Left cardiac atrium (tissue), 4 donors: ENCODE data around the gene C17orf113. TPM values are rescaled to one million over a fixed set of nuclear protein-coding genes. Genes with fewer than 3 reads are reported as not detected.

Experiments
- ATAC-seq, 2 donors: fragments of 200-7000 bp; cut with Tn5 transposase; one replicate each; pipeline ENCODE4 v1.9.1; 2020; ENCODE audit warnings: mild to moderate bottlenecking in 2 of 2, moderate library complexity in 2 of 2
- DNase-seq: peaks from one replicate; pipeline ENCODE4 v3.0.0-alpha.2; 2020
- intact Hi-C, 2 donors: fragments of 100-400 bp; cut with DNase I; formaldehyde crosslinking; loops; one replicate each; pipeline versions ENCODE4 v1.14.1 to v1.15.1; 2022 to 2023
- total RNA-seq, 2 donors: library from RNA; stranded (reverse); fragmentation: NEBNext Ultra II Directional; extraction: Animal tissue kit (Norgen Biotek cat#: 25700); gene quantifications; one replicate each; pipeline ENCODE4 v1.2.1, GENCODE V29; 2021
- donor health status: DM: no; HTN: yes; CAD: no.
- donor health status: DM: no; HTN: yes; CAD: no; lungs with severe emphysema.
- donor health status: DM: yes; HTN: yes; CAD: no.
- donor health status: Dilated cardiomyopathy.

C17orf113 gene
- total RNA-seq, 2 donors from 2014 or later = 0.68 to 0.94 TPM

DNA sequence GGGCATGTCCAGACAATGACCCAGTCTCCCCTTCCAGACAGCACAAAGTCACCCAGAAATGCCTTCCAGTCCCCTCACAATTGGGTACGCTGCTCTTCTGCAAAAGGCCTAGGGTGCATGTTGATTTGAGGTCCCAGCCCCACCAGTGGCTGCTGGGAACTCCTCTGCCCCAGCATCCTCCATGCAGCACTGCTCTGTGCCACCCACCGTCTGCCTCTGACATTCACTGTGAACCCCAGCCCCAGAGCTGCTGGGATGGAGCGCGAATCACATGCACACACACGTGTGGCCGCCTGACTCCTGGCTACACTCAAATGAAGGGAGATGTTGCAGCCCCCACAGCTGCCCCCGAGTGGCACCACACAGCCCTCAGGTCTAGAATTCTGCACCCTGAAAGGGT is 1.2 kb upstream of the C17orf113 start:
- DNase-seq = no peak
- intact Hi-C loops = no loop called here
- ATAC-seq = no peak

DNA sequence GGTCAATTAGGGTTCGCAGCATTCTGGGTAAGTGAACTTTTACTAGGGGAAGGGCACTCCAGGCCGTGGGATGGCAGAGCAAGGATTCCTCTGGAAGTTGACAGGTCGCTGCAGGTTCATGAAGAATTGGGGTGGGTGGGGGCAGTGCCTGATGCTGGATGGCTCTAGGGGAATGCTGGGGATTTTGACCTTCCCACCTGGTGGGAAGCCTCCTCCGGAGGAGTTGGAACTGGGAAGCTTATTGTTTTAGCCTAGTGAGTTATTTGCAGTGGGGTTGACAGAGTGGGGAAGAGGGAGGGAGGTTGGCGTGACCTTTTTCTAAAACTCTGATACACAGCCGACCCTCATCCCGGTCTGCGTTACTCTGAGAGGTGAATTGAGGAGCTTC is 606 bp upstream of the C17orf113 start:
- ATAC-seq = no peak
- no peak for DNase-seq
- intact Hi-C loops = no loop called here

DNA sequence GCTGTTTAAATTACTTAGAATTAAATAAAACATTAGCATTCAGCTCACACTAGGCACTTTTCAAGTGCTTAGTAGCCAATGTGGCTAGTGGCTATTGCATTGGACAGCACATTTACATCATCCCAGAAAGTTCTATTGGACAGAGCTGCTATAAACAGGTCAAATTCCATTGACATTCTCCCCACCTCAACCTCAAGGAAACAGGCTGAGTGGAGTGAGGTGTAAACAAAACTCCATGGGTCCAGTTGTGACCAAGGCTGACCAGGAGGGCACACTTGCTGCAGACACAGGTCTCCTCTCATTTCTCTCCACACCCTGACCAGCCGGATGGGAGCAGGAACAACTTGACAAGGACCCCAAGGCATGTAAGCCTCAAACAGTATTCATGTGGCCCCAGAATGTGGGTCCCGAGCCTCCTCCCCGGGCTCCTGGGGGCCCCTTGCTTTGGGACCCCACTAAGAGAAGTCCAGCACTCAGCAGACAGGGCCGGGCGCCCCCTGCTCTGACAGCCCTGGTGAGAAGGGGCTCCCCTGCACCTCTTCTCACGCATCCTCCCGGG is 488 bp downstream of the C17orf113 start:
- intact Hi-C loops = no loop called here
- peak; percentile 7 to 9 for ATAC-seq

DNA sequence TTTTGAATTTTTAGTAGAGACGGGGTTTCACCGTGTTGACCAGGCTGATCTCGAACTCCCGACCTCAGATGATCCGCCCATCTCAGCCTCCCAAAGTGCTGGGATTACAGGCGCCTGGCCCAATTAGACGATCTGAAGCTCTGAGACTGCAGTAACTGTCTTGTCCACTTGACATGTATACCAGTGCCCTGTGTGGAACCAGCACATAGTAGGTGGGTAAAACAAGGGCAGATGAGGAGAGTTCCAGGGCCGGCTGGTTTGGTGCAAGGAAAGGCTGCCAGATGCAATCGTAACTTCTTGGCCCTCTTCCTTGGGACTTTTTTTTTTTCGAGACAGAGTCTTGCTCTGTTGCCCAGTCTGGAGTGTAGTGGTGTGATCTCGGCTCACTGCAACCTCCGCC is 3.1 kb downstream of the C17orf113 start:
- no peak for ATAC-seq
- no peak for DNase-seq
- intact Hi-C loops = no loop called here

More for the DNA sequence above, 488 bp downstream of the C17orf113 start:
- no peak for DNase-seq

DNA sequence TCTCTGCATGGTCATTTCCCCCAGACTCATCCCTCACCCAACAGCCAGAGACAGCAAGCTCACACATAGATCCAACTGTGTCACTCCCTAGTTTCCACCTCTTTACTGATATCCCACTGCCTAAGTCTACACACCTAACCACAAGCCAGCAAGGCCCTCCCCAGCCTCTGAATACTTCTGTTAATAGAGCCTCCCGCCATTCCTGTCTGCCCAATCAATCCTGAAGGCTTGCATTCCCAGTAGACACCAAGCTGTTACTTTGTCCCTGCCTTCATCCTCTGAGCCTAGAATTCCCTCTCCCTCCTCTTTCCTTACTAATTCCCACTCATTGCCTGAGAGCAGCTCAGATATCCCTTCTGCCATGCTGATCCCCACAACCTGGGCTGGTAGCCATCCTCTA is 4.7 kb downstream of the C17orf113 start:
- DNase-seq (no peak), ATAC-seq (no peak)
- intact Hi-C loops = no loop called here

DNA sequence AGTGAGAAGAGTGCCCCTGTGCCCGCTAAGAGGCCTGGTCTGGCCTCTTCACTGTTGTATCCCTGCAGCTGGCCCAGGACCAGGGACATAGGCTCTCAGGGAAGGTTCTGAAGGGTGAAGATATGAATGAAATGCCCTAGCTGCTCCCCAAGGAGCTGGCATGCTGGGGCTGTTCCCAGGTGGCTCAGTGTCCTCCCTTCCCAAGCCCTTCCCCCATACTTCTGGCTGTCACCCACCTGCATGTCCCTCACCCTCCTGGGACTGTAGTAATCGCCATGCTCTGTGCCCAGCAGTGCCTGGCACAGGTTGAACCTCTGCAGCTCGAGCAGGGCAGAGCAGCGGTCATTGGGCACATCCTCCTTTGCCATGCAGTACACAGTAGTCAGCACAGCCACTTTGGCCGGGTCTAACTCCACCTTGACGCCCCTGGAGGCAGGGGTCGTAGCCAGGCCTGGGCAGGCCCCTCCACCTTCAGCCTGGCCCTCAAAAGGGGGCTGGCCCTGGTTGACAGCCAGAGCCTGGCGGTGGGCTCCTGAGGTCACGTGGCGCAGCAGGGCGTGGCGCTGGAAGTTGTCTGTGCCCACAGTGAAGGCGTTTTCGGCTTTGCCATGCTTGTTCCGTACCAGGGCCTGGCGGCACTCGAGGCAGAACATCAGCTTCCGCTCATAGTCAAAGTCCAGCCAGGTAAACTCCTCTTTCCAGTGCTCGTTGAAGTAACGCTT is 7.6 kb downstream of the C17orf113 start:
- ATAC-seq (no peak), DNase-seq (no peak)
- intact Hi-C loops = no loop called here

DNA sequence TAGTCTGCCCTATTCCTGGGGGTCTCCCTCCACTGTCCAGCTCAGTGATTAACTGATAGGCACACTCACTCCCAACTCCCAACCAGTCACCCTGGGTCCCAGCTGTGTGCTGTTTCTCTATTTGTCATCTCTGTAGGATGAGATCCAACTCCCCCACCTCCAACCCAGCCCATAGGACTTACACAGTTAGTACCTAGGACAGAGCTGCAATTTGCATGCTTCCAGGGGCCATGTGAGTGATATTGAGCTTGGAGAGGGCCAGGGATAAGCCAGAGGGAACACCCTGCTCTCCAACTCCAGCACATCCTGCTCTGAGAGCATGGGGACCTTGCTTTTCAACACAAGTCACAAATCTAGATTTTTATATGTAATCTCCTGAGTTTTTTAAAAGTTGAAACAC is 8.8 kb downstream of the C17orf113 start:
- intact Hi-C loops = no loop called here
- DNase-seq = no peak
- no peak for ATAC-seq

DNA sequence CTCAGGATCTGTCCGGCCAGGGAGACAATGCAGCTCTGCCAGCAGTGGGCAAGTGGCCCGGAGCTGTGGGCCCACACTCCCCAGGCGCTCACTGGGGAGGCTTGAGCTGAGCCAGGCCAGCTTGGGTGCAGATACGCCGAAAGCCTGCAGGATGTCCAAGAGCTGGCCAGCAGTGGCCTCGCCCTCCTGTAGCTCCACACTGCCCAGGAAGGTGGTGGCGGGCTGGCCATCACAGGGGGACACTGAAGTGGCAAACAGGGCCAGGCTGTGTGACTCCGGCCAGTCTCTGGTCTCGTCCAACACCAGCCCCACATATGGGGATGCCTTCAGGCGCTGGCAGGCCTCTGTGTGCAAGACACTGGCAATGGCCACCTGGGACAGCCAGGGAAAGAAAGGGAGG is 9.6 kb downstream of the C17orf113 start:
- no peak for DNase-seq
- intact Hi-C loops = no loop called here
- ATAC-seq = peak in 1 of 2 donors; percentile 11

DNA sequence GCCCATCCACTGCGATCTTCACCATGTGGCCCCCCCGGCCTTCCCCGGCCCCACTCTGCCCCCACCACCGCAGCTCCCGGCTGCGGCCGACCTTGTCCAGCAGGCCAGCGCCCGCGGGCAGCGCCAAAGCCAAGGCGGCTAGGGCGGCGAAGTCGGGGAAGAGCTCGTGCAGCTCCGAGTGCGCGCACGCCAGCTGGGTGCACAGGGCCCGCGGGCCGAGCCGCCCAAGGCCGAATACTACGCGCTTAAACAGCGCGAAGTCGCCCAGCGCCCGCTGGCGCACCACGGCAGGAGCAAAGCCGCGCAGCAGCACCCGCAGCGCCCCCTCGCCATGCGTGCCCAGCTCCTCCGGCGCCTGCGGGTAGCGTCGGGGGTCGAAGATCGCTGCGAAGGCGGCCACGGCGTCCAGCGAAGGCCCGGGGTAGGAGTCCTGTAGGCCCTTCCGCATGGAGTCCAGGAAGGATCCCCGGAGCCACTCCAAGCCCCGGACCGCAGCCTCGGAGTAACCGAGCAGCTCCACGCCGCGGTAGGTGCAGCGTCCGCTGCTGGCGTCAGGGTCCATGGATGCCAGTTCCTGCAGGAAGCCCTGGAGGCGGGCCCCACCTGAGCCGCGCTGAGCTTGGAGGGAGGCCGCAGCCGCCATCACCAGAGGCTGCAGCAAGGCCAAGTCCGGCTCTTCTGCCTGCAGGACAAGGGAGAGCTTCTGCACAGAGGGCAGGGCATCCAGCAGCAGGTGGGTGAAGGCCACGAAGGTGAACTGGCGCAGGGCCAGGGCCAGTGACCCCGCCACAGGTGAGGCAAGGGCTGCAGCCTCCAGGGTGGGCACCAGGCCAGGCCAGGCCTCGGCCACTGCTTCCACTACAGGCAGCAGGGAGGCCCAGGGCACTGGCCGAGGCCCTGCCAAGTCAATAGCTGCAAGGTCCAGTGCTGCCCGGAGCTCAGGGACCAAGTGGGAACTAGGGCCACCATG is 10.3 kb downstream of the C17orf113 start:
- DNase-seq (no peak), ATAC-seq (peak; percentile 13 to 19)
- intact Hi-C loops = no loop called here

DNA sequence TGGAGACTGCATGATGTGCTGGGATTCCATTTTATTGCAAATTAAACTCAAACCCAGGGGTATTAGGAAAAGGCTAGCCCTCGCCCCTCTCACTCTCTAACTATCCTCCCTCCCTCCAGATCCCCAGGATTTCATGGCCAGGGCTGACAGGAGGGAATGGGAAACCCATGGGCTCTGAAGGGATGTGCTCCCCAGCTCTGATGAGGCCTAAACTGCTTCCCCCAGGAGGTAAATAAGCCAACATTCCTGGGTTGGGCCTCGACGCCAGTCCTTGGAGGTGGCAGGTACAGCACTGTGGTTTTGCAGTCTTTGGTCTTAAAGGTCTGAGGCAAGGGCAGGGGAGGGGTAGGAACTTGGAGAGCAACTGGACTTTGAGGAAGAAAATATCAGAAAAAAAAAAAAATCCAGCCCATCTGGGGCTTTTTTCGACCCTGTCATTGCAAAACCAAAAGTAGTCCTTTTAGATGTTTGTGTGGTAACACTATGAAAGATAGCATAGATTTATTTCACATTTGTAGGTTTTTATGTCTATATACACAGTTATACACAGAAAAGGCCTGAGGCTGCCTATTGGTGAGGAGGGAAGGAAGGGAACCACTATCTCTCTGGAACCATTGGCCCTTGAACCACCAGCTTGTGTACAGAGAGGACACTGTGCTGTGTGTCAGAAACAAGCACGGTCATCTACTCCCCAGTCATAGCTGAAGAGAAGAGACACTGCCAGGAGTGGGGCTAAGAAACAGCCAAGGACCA is 12.0 kb downstream of the C17orf113 start:
- no peak for DNase-seq
- no peak for ATAC-seq
- intact Hi-C loops = no loop called here

DNA sequence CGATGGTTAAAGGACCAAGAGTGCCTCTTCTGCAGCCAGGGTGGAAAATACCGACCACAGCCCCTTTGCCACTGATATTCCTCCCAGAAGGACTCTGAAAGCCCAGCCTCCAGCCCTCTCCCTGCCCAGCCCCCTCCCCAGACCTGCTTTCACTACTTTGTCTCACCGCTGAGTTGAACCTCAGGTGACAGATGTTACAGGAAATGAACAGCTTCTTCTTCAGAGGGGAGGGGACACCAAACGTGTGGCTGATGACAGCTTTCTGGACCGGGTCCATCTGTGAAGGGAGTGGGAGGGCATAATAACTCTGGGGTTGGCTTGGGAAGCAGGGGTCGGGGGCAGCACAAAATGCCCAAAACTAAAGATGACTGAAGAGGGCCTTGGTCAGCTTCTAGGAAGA is 16.3 kb downstream of the C17orf113 start:
- DNase-seq = no peak
- intact Hi-C loops = no loop called here
- ATAC-seq = no peak

DNA sequence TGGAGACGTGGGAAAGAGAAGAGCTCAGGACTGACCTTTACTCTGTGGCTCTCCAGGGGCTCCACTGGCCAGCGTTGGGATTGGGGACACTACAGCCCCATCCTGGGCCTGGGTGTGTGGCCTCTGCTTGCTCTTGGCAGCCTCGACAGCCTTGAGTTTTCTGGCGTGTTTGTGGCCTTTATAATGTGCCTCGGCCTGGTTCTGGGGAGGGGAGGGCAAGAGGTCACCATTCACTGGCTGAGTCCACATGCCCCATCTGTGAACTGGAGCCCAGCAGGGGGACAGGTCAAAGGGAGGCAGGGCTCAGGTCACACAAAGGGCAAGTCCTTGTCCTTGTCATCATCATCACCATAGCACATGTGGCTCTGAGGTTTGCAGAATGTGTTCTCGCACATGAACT is 18.8 kb downstream of the C17orf113 start:
- ATAC-seq (peak; percentile 55 to 68), DNase-seq (no peak)

DNA sequence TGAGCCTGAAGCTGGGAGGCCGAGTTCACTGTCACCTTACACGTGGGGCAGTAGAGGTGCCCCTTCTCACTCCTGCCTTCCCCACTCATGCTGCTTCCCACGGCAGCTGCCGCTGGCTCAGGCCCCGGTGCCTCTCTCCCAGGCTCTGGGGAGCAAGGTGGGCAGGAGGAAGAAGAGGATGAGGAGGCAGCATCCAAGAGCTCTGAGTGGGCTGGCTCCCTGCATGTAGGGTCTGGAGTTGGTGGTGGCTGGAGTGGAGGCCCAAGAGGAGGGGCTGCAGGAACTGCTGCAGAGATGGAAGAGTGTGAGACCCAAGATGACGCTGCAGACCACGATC is 21.6 kb downstream of the C17orf113 start:
- no peak for ATAC-seq
- intact Hi-C loops = loop anchor here (5.0 to 10.0 kb wide), 5 partner anchors 34 to 89 kb away; partner anchors contain the start of genes CNP (in 1 of the 2) and ZNF385C (in 1 of the 2)
- DNase-seq = no peak

More for the DNA sequence above, 18.8 kb downstream of the C17orf113 start:
- intact Hi-C loops = no loop called here

DNA sequence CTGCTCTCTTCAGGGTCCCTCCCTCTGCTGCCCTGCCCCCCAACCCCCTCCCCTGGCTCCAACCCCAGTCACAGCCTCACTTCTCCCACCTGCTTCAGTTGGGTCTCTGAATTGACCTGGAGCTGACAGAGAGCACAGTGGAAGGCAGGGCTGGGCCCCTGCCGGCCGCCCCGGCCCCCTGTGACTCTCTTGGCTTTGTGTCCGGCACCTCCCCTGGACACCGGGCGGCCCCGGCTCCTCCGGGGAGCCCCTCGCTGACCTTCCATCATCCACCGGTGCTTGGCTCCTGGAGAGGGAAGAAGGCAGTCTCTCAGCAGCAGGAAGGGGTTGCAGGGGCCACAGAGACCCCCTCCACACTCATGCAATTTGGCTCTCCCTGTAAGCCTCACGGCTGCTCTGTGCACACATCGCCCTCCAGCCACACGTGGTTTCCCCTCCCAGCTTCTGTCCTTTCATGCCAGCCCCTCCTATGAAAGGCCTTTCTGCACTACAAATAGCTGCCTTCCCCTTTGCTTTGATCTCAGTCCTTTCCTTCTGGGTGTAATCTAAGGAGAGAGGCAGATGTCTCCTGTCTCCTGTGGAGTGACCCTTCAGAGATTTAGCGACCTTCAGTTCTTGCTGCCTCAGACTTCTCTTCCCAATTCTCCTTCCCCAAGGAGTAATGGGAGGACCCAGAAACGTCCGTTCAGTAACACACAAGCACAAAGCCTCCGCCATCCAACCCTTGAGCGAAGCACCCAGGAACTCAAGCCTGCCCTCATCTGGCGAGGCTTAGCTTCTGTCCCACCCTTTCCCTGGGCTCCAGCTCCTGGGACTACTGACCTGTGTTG is 22.2 kb downstream of the C17orf113 start:
- no peak for DNase-seq
- ATAC-seq = no peak
- intact Hi-C loops = loop anchor here (5.0 to 10.0 kb wide), 5 partner anchors 34 to 89 kb away; partner anchors contain the start of genes CNP (in 1 of the 2) and ZNF385C (in 1 of the 2)

DNA sequence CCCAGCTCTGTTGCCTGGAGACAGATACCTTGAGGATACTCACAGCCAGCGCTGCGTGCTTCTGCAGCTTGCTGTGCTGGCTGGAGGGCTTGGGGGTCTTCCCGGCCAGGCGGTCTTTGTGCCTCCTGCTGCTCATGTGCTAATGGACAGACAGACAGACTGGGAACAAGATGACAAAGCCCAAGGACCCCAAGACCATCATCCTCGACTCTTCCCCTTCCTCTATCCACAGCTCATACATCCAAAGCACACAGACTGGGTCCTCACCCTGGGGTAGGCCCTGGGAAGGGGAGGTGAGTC is 22.9 kb downstream of the C17orf113 start:
- ATAC-seq (no peak), DNase-seq (no peak)
- intact Hi-C loops = loop anchor here (5.0 to 10.0 kb wide), 5 partner anchors 35 to 90 kb away; partner anchors contain the start of genes CNP (in 1 of the 2) and ZNF385C (in 1 of the 2)

DNA sequence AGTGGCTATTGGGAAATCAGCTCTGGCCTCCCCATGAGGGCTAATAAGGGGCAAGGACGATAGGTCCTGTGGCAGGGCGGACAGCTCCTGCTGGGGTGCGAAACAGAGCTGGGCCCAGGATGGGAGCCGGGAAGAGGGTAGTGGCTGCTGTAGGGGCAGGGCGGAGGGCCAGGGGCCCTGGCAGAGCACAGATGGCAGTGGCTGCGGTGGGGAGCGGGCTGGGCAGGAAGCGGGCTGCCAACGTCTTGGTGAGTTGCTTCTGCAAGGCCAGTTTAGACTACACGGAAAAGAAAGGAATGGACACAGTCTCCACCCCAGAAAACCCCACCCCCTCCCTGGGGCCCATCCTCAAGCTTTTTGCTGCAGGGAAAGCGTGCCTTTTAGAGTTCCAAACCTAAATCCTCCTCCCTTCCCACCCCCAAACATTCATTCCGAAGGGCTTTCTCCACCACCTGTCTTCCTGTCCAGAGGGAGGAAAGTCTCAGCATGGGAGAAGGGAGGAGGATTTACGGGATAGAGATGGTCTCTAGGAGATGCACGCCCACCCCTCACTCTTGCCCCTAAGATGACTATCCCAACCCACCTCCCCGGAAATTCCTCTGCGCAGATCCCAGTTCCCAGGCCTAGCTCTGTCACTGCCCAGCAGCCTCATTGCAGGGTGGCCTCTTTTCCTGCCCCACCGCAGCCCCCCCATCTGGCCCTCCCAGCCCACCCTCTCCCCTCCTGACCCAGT is 23.4 kb downstream of the C17orf113 start:
- intact Hi-C loops = loop anchor here (5.0 to 10.0 kb wide), 5 partner anchors 35 to 90 kb away; partner anchors contain the start of genes CNP (in 1 of the 2) and ZNF385C (in 1 of the 2)
- ATAC-seq (no peak), DNase-seq (no peak)

DNA sequence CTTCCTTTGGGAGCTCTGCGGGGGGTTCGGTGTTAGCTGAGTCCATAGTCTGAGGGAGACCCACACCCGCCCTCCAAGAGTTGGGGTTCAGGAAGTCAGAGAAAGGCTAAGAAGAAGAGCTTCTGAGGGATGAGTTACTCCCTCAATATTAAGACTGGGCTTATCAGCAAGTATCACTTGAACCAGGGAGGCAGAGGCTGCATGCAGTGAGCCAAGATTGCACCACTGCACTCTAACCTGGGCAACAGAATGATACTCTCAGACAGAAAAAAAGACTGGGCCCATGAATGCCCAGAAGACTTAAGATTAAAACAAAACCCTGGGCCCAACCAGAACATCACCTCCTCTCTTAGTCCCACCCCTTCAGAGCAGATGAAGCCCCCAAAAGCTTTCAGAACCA is 24.5 kb downstream of the C17orf113 start:
- DNase-seq (no peak), ATAC-seq (no peak)
- intact Hi-C loops = loop anchor here (1.0 to 10.0 kb wide), 6 partner anchors 36 to 91 kb away; partner anchors contain the start of genes CNP (in 1 of the 2) and ZNF385C (in 1 of the 2)
